Osteocyte (in vitro differentiated cells): Measurements from ENCODE around the gene FLYWCH1. TPM values are rescaled to one million over a fixed set of nuclear protein-coding genes. Genes with fewer than 3 reads are reported as not detected.
"Not testable (repeated sequence)": the region's sequence is repeated elsewhere in the genome, so short reads cannot be mapped to it uniquely, and the experiment has no call there.

ENCODE experiments used
- DNase-seq: peaks from one replicate; pipeline ENCODE4 v3.0.0; 2021; ENCODE audit warnings: mixed read lengths; ENCODE audit not compliant: unreplicated experiment; ENCODE audit errors: extremely low spot score
- H3K27ac Mint-ChIP-seq: one replicate; pipeline ENCODE4 v1.8.0; 2021; ENCODE audit warnings: mild to moderate bottlenecking, mixed read lengths; ENCODE audit not compliant: unreplicated experiment
- H3K27me3 Mint-ChIP-seq: one replicate; pipeline ENCODE4 v1.8.0; 2021; ENCODE audit warnings: mixed read lengths; ENCODE audit not compliant: unreplicated experiment
- H3K36me3 Mint-ChIP-seq: one replicate; pipeline ENCODE4 v1.8.0; 2021; ENCODE audit warnings: mixed read lengths; ENCODE audit not compliant: unreplicated experiment
- H3K4me1 Mint-ChIP-seq: one replicate; pipeline ENCODE4 v1.8.0; 2021; ENCODE audit warnings: mixed read lengths; ENCODE audit not compliant: unreplicated experiment
- H3K4me3 Mint-ChIP-seq: one replicate; pipeline ENCODE4 v1.8.0; 2021; ENCODE audit warnings: mild to moderate bottlenecking, moderate library complexity, mixed read lengths; ENCODE audit not compliant: unreplicated experiment
- H3K9me3 Mint-ChIP-seq: one replicate; pipeline ENCODE4 v1.8.0; 2021; ENCODE audit warnings: mixed read lengths; ENCODE audit not compliant: unreplicated experiment
- total RNA-seq: library from RNA; stranded (reverse); gene quantifications from 2 replicates; pipeline ENCODE4 v1.2.1, GENCODE V29; 2021
- TF ChIP-seq, protein P1 (sequence below): fragments of 200-600 bp; sonication (generic); IDR thresholded peaks from 2 replicates; pipeline ENCODE4 v1.5.0; 2021; ENCODE audit warnings: antibody characterized with exemption, mild to moderate bottlenecking, moderate library complexity

FLYWCH1 gene
- total RNA-seq, 1 donor from 2014 or later = 46.4 TPM

GRCh38 chr16:2938206-2938605 lies 26.5 kb downstream of the FLYWCH1 start:
- H3K9me3 Mint-ChIP-seq = no peaks in the 10 kb centered on the region
- DNase-seq = no peak
- H3K27ac Mint-ChIP-seq = no peak overlapping the region
- H3K36me3 Mint-ChIP-seq = peaks cover 41% of the 10 kb centered on the region
- TF ChIP-seq, protein P1, sequence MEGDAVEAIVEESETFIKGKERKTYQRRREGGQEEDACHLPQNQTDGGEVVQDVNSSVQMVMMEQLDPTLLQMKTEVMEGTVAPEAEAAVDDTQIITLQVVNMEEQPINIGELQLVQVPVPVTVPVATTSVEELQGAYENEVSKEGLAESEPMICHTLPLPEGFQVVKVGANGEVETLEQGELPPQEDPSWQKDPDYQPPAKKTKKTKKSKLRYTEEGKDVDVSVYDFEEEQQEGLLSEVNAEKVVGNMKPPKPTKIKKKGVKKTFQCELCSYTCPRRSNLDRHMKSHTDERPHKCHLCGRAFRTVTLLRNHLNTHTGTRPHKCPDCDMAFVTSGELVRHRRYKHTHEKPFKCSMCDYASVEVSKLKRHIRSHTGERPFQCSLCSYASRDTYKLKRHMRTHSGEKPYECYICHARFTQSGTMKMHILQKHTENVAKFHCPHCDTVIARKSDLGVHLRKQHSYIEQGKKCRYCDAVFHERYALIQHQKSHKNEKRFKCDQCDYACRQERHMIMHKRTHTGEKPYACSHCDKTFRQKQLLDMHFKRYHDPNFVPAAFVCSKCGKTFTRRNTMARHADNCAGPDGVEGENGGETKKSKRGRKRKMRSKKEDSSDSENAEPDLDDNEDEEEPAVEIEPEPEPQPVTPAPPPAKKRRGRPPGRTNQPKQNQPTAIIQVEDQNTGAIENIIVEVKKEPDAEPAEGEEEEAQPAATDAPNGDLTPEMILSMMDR = no peak
- H3K4me3 Mint-ChIP-seq = no peak overlapping the region
- no peaks in the 10 kb centered on the region for H3K27me3 Mint-ChIP-seq
- no peaks in the 10 kb centered on the region for H3K4me1 Mint-ChIP-seq

GRCh38 chr16:2939968-2940367 lies 28.2 kb downstream of the FLYWCH1 start:
- H3K27me3 Mint-ChIP-seq = no peaks in the 10 kb centered on the region
- peaks cover 42% of the 10 kb centered on the region for H3K36me3 Mint-ChIP-seq
- DNase-seq = no peak
- TF ChIP-seq, protein P1 = no peak
- no peaks in the 10 kb centered on the region for H3K4me1 Mint-ChIP-seq
- no peaks in the 10 kb centered on the region for H3K9me3 Mint-ChIP-seq
- H3K27ac Mint-ChIP-seq = no peak overlapping the region
- no peak overlapping the region for H3K4me3 Mint-ChIP-seq

DNA sequence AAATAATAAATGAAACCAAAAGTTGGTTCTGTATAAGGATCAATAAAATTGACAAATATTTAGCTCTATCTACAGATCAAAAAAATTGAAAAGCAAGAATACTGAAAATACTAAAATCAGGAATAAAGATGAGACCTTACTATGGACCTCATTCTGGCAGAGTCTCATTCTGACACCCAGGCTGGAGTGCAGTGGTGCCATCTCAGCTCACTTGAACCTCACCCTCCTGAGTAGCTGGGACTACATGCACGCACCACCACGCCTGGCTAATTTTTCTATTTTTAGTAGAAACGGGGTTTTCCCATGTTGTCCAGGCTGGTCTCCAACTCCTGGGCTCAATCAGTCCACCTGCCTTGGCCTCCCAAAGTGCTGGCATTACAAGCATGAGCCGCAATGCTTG lies 30.3 kb downstream of the FLYWCH1 start:
- Mint-ChIP-seq H3K4me3 (no peak overlapping the region), H3K27me3 (no peaks in the 10 kb centered on the region), H3K4me1 (no peaks in the 10 kb centered on the region), H3K9me3 (no peaks in the 10 kb centered on the region), H3K36me3 (peaks cover 43% of the 10 kb centered on the region), H3K27ac (no peak overlapping the region)
- TF ChIP-seq, protein P1 = no peak
- DNase-seq = no peak

DNA sequence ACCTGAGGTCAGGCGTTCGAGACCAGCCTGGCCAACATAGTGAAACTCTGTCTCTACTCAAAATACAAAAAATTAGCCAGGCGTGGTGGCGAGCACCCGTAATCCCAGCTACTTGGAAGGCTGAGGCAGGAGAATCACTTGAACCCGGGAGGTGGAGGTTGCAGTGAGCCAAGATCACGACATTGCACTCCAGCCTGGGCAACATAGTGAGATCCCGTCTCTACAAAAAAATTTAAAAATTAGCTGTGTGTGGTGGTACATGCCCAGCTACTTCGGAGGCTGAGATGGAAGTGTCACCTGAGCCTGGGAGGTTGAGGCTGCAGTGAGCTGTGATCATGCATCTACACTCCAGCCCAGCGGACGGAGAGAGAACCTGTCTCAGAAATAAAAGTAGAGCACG lies 32.0 kb downstream of the FLYWCH1 start:
- H3K27ac Mint-ChIP-seq, H3K9me3 Mint-ChIP-seq, DNase-seq, H3K27me3 Mint-ChIP-seq, H3K4me3 Mint-ChIP-seq, H3K4me1 Mint-ChIP-seq: not testable (repeated sequence)
- H3K36me3 Mint-ChIP-seq = peaks cover 43% of the 10 kb centered on the region

GRCh38 chr16:2946649-2947048 lies 34.9 kb downstream of the FLYWCH1 start:
- Mint-ChIP-seq H3K9me3 (no peaks in the 10 kb centered on the region), H3K4me1 (no peaks in the 10 kb centered on the region), H3K27ac (no peak overlapping the region), H3K27me3 (no peaks in the 10 kb centered on the region), H3K36me3 (peaks cover 33% of the 10 kb centered on the region), H3K4me3 (no peak overlapping the region)
- DNase-seq = no peak
- TF ChIP-seq, protein P1 = no peak
